Gastroesophageal sphincter (tissue), 3 donors: ENCODE measurements around the gene PNPLA7.
"Not testable (repeated sequence)": the region's sequence is repeated elsewhere in the genome, so short reads cannot be mapped to it uniquely, and the experiment has no call there.

Experiments
- POLR2A ChIP-seq, 2 donors: fragments of 450-650 bp; IDR thresholded peaks; one replicate each; pipeline ENCODE4 v1.6.1; 2017; ENCODE audit warnings: antibody characterized with exemption in 2 of 2, mild to moderate bottlenecking in 2 of 2, moderate library complexity in 1 of 2
- POLR2AphosphoS5 ChIP-seq: sonication (generic); formaldehyde crosslinking; IDR thresholded peaks from one replicate; pipeline ENCODE4 v1.6.1; 2017; ENCODE audit warnings: antibody characterized with exemption
- TF ChIP-seq, protein P1 (sequence below), 4 experiments: fragments of 200-600 bp in 2 of 4; fragments of 450-650 bp in 2 of 4; sonication (generic) in 1 of 4; IDR thresholded peaks; one replicate each; pipeline ENCODE4 v1.5.1; 2017 to 2019; ENCODE audit warnings: antibody characterized with exemption in 4 of 4, mild to moderate bottlenecking in 2 of 4, moderate library complexity in 2 of 4

DNA sequence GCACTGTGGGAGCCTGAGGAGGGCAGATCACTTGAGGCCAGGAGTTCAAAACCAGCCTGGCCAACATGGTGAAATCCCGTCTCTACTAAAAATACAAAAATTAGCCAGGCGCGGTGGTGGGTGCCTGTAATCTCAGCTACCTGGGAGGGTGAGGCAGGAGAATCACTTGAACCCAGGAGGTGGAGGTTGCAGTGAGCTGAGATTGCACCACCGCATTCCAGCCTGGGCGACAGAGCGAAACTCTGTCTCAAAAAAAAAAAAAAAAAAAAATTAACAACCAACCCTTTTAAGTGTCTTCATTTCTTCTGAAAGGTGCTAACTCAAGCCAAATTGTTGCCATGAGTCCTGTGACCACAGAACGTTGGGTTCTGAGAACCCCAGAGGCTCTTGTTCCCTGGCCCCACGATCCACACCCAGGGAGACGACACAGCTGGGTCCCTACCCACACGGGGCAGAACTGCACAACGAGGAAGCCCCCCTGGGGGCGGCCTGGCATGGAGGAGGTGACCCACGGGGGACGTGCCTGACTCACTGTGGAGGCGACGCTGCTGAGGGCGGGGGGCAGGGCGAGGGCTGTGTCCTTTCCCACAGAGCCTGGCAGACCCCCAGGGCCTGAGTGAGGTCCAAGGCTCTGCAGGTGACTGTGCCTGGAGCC is 139.8 kb downstream of the PNPLA7 start:
- TF ChIP-seq, protein P1, sequence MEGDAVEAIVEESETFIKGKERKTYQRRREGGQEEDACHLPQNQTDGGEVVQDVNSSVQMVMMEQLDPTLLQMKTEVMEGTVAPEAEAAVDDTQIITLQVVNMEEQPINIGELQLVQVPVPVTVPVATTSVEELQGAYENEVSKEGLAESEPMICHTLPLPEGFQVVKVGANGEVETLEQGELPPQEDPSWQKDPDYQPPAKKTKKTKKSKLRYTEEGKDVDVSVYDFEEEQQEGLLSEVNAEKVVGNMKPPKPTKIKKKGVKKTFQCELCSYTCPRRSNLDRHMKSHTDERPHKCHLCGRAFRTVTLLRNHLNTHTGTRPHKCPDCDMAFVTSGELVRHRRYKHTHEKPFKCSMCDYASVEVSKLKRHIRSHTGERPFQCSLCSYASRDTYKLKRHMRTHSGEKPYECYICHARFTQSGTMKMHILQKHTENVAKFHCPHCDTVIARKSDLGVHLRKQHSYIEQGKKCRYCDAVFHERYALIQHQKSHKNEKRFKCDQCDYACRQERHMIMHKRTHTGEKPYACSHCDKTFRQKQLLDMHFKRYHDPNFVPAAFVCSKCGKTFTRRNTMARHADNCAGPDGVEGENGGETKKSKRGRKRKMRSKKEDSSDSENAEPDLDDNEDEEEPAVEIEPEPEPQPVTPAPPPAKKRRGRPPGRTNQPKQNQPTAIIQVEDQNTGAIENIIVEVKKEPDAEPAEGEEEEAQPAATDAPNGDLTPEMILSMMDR (IDR thresholded peaks at IDR 0.05): not testable (repeated sequence)
- not testable (repeated sequence) for TF ChIP-seq POLR2AphosphoS5; POLR2A (IDR thresholded peaks at IDR 0.05)
